ENCODE results near the gene PCDHA10.
"Not testable (repeated sequence)": the region's sequence is repeated elsewhere in the genome, so short reads cannot be mapped to it uniquely, and the experiment has no call there.

PCDHA10 gene

GRCh38 chr5:140855772-140856674, at the start of gene PCDHA10:
Gene PCDHA10, plus strand, starts transcription at chr5:140855897. Its CDS starts 152 bp downstream, at chr5:140856049.
- intact Hi-C loops (cut with DNase I) = no loop called here

GRCh38 chr5:140806834-140807775, 48.6 kb upstream of the PCDHA10 start, which contains the start of gene PCDHA4:
Gene PCDHA4, plus strand, starts transcription at chr5:140807068.
- intact Hi-C loops (cut with DNase I) = no loop called here
- DNase-seq = peak in 40 of 42 donors; percentile 32 to 88 (median 66)

More at GRCh38 chr5:140855772-140856674, at the start of gene PCDHA10:
- peak in 9 of 42 donors; percentile 20 to 48 (median 38) for DNase-seq

- DNase-seq; intact Hi-C loops (cut with DNase I): not testable (repeated sequence)
Measured at GRCh38 chr5:140808241-140808888, 47.3 kb upstream of the PCDHA10 start.

- no peak for DNase-seq
- intact Hi-C loops (cut with DNase I) = no loop called here
Measured at GRCh38 chr5:140808889-140809291, 46.8 kb upstream of the PCDHA10 start.

- peak in 26 of 42 donors; percentile 22 to 79 (median 49) for DNase-seq
- intact Hi-C loops (cut with DNase I) = no loop called here
Measured at GRCh38 chr5:140821375-140822280, 34.1 kb upstream of the PCDHA10 start, which contains the start of gene PCDHA5. Gene PCDHA5, plus strand, starts transcription at chr5:140821613.

DNA sequence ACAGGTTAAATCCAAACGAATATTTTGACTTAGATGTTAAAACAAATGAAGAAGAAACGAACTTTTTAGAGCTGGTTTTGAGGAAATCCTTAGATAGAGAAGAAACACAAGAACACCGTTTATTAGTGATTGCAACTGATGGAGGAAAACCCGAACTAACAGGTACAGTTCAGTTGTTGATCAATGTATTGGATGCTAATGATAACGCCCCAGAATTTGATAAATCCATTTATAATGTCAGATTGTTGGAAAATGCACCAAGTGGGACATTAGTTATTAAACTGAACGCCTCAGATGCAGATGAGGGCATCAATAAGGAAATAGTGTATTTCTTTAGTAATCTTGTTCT, 33.4 kb upstream of the PCDHA10 start:
- intact Hi-C loops (cut with DNase I) = no loop called here
- no peak for DNase-seq

DNA sequence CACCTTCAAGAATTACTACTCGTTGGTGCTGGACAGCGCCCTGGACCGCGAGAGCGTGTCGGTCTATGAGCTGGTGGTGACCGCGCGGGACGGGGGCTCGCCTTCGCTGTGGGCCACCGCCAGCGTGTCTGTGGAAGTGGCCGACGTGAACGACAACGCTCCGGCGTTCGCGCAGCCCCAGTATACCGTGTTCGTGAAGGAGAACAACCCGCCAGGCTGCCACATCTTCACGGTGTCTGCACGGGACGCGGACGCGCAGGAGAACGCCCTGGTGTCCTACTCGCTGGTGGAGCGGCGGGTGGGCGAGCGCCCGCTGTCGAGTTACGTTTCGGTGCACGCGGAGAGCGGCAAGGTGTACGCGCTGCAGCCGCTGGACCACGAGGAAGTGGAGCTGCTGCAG, 32.7 kb upstream of the PCDHA10 start:
- DNase-seq; intact Hi-C loops (cut with DNase I): not testable (repeated sequence)

GRCh38 chr5:140823475-140823874, 32.2 kb upstream of the PCDHA10 start:
- intact Hi-C loops (cut with DNase I) = no loop called here
- DNase-seq = no peak

- intact Hi-C loops (cut with DNase I) = no loop called here
Measured at GRCh38 chr5:140827704-140828361, 27.9 kb upstream of the PCDHA10 start, which contains the start of gene PCDHA6. Gene PCDHA6, plus strand, starts transcription at chr5:140827960. Its CDS starts 132 bp downstream, at chr5:140828092.

GRCh38 chr5:140828362-140828737, 27.3 kb upstream of the PCDHA10 start:
- intact Hi-C loops (cut with DNase I) = no loop called here
- peak in 1 of 42 donors; percentile 19 for DNase-seq

More at GRCh38 chr5:140827704-140828361, 27.9 kb upstream of the PCDHA10 start, which contains the start of gene PCDHA6:
- peak in 2 of 42 donors; percentile 20 to 61 for DNase-seq

DNA sequence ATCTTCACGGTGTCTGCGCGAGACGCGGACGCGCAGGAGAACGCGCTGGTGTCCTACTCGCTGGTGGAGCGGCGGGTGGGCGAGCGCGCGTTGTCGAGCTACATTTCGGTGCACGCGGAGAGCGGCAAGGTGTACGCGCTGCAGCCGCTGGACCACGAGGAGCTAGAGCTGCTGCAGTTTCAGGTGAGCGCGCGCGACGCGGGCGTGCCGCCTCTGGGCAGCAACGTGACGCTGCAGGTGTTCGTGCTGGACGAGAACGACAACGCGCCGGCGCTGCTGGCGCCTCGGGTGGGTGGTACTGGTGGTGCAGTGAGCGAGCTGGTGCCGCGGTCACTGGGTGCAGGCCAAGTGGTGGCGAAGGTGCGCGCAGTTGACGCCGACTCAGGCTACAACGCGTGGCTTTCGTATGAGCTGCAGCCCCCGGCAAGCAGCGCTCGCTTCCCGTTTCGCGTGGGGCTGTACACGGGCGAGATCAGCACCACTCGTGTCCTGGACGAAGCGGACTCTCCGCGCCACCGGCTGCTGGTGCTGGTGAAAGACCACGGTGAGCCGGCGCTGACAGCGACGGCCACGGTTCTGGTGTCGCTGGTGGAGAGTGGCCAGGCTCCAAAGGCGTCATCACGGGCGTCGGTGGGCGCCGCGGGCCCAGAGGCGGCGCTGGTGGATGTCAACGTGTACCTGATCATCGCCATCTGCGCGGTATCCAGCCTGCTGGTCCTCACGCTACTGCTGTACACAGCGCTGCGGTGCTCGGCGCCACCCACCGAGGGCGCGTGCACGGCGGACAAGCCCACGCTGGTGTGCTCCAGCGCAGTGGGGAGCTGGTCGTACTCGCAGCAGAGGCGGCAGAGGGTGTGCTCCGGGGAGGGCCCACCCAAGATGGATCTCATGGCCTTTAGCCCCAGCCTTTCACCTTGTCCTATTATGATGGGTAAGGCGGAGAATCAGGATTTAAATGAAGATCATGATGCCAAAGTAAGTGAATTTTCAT, 25.9 kb upstream of the PCDHA10 start:
- DNase-seq; intact Hi-C loops (cut with DNase I): not testable (repeated sequence)

DNA sequence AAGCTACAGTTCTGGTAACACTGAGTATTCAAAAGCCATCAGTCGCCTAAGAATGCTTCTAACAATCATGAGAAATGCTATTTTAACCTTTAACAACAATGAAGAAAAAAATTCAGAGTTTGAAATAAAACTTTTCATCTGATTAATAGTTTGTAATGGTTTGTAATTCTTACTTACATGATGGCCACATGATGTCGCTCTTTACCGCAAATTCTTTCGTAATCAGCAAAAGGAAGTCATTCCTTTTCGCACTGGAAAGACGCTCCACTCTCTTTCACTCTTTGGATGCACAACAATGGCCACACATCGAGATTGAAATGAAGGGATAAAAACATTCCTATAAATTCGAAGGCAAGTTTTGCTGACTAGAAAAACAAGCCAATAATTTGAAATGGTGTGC, 21.7 kb upstream of the PCDHA10 start, which contains the start of gene PCDHA7:
PCDHA7 (plus strand) TSS at position 277 of the 400 bp plus-strand sequence; CDS start at position 392, 115 bp downstream.
- peak in 3 of 42 donors; percentile 34 to 63 (median 56) for DNase-seq
- intact Hi-C loops (cut with DNase I) = no loop called here

DNA sequence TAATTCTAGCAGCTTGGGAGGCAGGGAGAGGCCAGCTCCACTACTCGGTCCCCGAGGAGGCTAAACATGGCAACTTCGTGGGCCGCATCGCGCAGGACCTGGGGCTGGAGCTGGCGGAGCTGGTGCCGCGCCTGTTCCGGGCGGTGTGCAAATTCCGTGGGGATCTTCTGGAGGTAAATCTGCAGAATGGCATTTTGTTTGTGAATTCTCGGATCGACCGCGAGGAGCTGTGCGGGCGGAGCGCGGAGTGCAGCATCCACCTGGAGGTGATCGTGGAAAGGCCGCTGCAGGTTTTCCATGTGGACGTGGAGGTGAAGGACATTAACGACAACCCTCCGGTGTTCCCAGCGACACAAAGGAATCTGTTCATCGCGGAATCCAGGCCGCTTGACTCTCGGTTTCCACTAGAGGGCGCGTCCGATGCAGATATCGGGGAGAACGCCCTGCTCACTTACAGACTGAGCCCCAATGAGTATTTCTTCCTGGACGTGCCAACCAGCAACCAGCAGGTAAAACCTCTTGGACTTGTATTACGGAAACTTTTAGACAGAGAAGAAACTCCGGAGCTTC, 21.2 kb upstream of the PCDHA10 start:
- not testable (repeated sequence) for DNase-seq

GRCh38 chr5:140835622-140836510, 19.8 kb upstream of the PCDHA10 start:
- intact Hi-C loops (cut with DNase I) = no loop called here
- DNase-seq = no peak

More for the DNA sequence above, 21.2 kb upstream of the PCDHA10 start:
- intact Hi-C loops (cut with DNase I) = not testable (repeated sequence)
